NCI-H345 (cell line): ENCODE data around the gene ZNF460.

Source experiments
- DNase-seq: peaks from one replicate; lab custom pipeline; 2025; lab: John Stamatoyannopoulos, UW

The ZNF460 gene

DNA sequence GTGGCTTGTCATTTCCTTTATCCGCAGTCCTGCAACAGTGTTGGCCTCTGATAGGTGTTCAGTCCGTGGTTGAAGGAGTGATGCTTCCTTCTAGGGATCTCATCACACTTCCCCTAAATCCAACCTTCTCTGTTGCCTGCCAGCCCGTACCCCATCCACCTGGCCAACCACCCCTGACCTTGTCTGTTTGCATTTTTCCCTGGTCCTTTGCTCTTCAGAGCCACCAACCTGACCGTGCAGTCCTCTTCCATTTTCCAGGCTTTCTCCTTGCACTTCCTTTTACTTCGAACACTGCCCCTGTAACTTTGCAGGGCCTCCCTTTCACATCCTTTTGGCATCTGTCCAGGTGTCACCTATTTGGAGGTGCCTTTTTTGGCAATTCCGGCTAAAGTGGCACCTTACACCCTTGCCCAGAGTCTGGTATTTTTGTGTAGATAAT is 696 bp downstream of the ZNF460 start:
- peak; percentile 0 for DNase-seq

DNA sequence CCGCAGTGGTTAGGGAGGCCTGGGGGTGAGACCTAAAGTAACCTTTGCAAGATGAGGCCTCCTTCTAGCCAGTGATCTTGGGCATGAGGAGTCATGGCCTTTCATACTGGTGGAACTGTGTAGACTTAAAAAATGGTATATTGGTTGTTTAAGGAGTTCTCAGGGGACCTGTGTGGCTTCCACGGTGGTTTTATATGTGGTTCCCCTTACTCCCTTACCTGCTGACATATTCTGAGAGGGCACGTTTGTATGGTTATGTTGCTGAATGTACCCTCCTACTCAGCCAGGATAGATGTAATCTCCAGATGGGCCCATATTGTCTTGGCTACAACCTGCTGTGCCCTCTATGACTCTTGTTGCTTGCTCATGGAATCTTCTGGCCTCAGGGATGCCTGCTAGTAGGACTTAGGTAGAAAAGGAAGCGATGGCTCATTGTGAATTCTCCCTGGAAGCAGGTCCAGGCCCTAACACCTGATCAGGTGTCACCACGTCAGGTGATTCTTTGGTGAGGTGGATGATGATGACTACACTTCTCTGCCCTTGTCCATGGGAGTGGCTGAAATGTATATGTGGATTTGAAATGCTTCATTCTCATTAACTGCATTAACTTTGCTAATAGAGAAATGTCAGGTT is 1.8 kb downstream of the ZNF460 start:
- no peak for DNase-seq

DNA sequence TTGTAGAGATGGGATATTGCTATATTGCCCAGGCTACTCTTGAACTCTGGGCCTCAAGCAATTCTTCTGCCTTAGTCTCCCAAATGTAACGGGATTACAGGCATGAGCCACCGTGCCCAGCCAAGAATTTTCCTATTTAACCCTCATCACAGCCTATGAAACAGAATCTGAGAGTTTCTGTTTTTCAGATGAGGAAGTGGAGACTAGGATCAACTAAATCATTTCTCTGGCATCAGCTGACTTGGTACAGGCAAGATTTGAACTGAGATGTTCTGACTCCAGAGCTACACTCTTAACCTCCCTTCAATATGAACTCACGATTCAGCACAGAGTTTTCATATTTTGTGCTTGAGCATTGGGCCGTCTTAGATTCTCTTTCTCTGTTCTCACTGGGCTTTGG is 8.1 kb downstream of the ZNF460 start:
- no peak for DNase-seq

DNA sequence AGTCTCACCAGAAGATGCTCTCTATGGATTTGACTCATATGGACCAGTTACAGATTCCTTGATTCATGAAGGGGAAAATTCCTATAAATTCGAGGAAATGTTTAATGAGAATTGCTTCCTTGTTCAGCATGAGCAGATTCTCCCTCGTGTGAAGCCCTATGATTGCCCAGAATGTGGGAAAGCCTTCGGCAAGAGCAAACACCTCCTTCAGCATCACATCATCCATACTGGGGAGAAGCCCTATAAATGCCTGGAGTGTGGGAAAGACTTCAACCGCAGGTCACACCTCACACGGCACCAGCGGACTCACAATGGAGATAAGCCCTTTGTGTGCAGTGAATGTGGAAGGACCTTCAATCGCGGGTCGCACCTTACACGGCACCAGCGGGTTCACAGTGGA is 10.7 kb downstream of the ZNF460 start:
- DNase-seq: no peak

DNA sequence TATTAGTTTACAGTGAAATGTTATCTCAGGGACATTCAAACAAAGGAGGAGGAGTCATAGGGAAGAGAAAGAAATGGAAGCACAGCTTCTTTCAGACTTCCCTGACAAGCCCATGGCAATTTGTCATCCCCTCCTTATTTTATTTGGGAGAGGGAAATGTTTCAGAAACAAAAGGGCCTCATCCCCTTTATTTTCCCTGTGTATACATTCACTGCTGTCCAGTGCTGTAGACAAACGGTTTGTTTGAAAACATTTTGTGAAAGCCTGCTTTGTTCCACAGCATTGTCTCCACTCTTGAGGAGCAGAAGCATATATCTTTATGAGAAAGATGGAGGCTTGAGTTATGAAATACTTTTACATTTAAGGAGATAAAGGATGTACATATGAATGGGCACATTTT is 12.3 kb downstream of the ZNF460 start:
- no peak for DNase-seq

DNA sequence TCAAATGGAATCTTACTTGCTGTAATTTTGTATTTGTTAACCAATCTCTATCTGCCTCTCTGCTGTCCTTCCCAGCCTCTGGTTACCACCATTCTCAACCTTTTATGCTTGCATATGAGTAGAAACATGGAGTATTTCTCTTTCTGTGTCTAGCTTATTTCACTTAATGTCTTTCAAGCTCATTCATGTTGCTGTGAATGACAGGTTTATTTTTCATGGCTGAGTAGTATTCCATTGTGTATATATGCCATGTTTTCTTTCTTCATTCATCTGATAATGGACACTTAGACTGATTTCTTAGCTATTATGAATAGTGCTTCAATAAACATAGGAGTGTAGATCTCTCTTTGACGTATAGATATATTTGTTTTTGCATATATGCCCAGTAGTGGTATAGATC is 13.4 kb downstream of the ZNF460 start:
- no peak for DNase-seq

DNA sequence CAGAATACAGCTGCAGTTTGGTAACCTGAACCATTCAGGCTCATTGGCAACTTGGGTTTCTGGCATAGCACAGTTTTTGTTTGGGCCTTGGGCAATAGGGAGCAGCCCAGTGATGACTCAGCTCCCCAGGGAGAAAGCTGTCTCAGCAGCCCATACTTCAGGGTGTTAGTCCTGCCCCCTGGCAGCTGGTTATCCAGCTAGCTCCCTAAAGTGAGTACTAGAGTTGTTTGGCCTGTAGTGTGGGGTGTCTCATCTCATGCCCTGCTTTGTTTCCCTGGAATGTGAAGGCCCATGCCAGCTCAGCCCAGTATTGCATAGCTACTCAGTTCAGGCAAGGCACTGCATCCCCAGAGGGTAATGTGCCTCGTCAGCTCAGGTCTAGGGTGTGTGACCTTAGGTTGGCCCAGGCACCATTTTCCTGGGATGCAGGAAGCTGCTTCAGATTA is 21.8 kb downstream of the ZNF460 start:
- DNase-seq: peak; percentile 2

DNA sequence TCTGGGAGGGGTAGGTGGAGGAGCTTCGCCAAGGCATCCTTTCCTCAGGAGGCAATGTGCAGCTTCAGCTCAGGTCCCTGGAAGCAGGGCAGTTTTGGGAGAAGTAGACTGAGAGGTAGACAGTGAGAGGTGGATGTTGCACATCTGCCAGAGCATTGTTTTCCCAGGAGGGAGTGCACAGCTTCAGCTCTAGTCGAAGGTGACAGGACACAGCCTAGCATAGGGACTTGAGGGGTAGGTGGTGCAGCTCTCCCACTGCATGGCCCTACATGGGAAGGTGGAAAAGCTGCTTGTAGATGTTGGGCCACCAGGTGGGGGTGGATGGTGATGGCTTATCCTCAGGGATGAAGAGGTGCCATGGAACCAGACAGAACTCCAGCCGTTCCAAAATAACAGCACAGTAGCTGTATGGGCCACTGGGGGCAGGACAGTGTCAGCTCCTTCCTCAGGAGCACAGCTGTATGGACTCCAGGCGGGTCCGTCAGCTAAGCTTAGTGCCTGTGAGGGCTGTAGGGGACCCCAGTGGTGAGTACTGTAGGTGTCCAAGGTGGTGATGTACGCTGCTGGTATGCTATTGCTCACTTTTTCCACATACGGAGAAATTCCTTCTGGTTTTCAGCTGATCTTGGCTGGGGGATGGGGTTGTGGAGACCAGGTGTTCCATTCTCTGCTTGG is 22.6 kb downstream of the ZNF460 start:
- DNase-seq: no peak

DNA sequence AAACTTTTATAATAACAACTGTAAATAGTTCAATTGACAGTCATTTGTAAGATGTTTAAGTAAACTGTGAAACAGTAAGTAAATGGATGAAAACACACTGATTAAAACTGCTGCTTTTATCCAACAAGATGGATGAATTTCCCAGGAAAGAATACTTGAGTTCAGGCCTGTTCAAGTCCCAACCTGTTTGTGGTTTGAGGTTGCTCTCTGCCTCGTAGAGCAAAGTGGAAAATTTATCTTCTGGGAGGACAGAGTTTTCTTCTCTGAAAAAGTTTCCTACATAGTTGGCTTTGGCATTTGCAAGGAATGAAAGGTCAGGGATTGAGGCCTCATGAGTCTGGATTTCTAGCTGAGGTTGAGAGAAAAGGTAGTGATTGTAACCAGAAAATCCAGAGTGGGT is 24.8 kb downstream of the ZNF460 start:
- DNase-seq: no peak

DNA sequence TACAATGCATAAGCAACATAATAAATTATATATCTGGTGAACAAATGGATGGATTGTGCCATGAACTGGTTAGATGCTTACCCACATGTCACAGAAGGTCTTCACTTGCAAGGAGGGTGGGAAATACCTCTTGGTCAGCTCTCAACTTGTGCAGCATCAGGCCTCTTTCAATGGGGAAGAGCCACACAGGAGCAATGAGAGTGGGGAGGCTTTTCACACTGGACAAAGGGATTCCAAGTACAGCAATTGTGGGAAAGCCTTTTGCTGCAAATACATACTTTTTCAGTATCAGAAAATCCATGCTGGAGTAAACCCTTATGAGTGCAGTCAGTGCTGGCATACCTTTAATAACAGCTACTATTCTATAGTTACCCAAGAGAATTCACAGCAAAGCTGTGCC is 28.2 kb downstream of the ZNF460 start:
- no peak for DNase-seq

DNA sequence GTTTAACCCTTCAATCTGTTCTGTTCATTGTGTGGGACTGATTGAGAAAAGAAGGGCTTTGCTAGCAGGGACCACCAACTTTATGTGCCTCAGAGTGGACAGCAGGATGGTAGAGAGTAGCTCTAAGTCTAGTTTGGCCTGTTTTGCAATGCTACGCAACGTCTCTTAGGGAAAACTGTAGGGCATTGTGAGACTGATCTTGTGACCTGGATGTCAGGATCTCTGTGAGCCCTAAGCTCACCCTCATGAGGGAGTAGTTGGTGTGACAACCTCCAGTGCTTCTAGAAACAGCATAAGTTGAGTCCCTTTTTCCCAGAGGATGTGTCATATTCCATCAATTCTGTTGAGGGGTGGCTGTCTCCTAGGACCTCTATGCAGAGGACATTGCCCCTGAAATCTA is 30.5 kb downstream of the ZNF460 start:
- DNase-seq: no peak

DNA sequence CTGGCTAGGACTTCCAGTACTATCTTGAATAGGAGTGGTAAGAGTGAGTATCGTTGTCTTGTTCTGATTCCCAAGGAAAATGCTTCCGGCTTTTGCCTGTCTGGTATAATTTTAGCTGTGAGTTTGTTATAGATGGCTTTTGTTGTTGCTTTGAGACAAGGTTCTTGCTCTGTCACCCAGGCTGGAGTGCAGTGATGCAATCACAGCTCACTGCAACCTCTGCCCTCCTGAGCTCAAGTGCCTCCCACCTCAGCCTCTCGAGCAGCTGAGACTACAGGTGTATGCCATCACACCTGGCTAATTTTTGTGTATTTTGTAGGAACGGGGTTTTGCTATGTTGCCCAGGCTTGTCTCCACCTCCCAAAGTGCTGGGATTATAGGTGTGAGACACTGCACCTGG is 33.9 kb downstream of the ZNF460 start:
- no peak for DNase-seq

DNA sequence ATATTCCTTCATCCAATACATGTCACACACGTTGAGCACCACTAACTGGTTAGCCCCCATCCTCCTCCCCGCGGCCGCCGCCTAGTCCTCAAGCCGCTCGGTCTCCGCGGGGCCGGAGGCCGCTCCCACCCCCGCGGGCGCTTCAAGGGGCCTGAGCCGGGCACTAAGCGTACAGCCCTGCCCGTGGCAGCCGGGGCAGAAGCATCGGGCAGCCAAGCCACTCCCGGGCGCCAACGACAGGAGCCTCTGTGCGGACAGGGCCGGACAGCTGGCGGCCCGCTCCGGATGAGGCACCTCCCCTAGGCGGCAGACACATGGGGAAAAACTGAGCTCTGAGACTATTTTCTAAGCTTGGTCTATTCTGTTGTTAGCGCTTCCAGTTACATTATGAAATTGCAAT is 37.2 kb downstream of the ZNF460 start:
- no peak for DNase-seq

DNA sequence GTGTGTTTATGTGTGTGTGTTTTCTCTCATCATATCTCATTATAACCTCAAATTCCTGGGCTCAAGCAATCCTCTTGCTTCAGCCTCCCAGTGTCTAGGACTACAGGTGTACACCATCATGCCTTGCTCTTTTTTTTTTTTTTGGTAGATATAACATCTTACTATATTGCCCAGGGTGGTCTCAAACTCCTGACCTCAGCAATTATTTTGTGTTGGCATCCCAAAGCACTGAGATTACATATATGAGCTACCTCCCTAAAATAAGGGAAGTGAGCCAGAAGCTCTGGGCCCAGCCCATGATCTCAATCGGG is 39.5 kb downstream of the ZNF460 start:
- DNase-seq: no peak

DNA sequence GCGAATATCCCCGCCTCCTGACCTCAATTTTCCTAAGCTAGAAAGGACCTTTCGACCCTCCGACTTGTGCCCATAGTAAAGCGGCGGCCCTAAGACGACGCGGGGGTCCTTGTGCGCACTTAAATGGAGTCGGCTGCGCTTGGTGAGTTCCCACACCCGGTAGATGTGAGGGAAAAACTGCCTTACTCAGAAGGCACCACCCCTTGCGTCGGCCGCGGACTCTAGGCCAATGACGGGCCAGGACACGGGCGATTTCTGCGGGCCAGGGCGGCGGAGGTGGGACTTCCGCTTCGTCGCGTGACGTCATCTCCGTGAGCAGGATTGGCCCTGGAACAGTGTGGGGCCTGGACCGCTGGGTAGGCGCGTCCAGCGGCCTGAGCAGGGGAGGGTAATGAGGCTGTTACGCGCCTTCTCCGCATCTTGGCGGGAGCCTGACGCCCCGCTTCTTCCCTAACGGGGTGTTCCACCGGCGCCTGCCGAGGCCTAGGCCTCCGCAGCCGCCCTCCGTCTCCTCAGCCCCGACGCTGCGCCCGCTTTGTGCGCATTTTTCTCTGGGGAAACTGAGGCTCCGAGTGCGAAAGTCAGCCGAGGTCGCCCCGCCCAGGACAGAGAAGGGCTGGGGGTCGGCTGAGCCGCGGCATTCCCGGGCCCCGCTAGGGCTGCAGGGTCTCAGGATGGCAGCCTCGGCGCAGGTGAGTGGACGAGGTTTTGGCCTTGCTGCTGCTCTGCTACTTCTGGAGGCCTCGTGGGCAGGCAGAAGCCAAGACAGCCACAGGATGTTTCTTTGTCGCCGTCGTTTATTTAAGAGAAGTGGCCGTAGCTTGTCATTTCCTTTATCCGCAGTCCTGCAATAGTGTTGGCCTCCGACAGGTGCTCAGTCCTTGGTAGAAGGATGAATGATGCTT is 40.1 kb downstream of the ZNF460 start, which contains the start of gene ZNF543:
TSS of gene ZNF543 (plus strand) at position 293 of the 905 bp plus-strand sequence. CDS start at position 675, 382 bp downstream.
- peak; percentile 93 for DNase-seq

DNA sequence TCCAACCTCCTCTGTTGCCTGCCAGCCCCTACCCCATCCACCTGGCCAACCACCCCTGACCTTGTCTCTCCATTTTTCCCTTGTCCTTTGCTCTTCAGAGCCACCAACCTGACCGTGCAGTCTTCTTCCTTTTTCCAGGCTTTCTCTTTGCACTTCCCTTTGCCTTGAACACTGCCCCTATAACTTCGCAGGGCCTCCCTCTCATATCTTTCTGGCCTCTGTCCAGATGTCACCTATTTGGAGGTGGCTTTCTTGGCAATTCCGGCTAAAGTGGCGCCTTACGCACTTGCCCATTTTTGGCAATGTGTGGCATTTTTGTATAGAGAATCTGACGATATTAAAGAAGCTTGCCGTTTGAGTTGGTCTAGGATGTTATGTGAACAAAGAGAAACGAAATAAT is 40.8 kb downstream of the ZNF460 start:
- DNase-seq: no peak

DNA sequence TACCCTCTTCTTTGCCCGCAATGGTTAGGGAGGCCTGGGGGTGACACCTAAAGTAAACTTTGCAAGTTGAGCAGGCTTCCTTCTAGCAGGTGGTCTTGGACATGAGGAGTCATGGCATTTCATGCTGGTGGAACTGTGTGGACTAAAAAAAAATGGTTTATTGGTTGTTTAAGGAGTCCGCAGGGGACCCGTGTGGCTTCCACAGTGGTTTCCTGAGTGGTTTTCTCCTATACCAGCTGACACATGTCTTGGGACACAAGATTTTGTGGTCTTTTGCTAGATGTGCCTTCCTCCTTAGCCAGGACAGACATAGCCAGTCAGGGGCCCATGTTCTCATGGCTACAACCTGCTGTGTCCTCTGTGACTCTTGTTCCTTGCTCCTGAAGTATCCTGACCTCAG is 41.5 kb downstream of the ZNF460 start:
- DNase-seq: no peak

DNA sequence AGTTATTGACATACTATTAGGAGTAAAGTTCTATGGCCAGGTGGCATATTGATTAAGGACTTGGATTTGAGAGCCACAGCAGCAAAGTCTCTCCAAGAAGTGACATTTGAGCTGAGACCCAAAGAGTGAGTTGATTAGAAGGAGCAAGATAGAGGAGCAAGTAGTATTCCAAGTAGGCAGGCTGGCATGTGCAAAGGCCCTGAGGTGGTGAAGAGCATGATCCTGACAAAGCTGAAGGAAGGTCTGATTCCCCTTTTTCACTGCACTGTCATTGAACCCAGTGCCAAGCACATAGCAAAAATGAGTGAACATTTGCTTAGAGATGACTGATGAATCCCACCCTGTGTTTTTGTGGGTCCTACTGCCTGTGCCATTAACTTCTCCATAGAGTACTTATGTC is 44.7 kb downstream of the ZNF460 start:
- no peak for DNase-seq

DNA sequence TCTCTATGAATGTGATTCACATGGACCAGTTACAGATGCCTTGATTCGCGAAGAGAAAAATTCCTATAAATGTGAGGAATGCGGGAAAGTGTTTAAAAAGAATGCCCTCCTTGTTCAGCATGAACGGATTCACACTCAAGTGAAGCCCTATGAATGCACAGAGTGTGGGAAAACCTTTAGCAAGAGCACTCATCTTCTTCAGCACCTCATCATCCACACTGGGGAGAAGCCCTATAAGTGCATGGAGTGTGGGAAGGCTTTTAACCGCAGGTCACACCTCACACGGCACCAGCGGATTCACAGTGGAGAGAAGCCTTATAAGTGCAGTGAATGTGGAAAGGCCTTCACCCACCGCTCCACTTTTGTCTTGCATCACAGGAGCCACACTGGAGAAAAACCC is 47.7 kb downstream of the ZNF460 start:
- no peak for DNase-seq

DNA sequence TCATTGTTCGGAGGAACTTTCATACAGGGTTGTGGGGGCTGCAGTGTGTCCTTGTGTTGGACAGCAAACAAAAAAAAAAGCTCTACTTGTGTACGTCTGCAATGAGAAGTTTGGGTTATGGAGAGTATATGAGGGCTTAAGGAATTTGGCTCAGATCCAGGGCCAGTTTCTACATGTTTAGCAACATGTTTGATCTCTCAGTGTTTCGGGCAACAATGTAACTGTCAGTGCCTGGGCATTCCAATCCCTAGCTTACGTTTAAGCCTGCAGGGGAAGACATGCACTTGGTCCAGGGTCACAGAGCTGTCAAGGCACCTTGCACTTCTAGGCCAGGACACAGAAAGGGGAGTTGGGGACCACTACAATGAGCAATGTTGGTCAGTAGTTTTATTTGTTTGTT is 53.9 kb downstream of the ZNF460 start:
- no peak for DNase-seq

DNA sequence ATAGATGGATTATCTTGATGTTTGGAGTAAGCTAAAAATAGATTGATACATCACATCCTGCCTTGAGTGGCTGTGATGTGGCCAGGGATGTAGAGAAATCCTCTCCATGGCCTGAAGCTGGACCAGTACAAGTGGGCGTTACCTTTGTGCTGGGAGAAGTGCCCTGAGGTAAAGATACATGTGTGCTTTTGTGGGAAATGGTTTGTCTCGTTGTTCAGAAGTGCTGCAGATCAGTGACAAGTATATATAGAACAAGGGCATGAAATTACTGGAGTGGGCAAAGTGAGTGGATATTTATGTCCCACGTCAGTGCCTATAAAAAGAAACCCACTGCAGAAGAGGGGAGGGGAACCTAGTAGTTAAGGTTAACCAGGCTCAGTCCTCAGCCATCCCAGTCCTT is 58.6 kb downstream of the ZNF460 start:
- no peak for DNase-seq

DNA sequence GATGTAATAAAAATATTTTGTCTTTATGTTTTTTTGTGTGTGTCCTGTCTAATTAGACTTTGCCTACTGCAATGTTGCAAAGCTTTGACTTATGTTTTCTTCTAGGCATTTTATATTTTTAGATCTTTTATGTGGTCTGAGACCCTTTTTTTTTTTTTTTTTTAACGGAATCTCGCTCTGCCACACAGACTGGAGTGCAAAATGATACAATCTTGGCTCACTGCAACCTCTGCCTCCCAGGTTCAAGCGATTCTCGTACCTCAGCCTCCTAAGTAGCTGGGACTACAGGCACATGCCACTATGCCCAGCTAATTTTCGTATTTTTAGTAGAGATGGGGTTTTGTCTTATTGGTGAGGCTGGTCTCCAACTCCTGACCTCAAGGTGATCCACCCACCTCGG is 62.3 kb downstream of the ZNF460 start:
- no peak for DNase-seq
